Mesodermal cell (in vitro differentiated cells): ENCODE measurements around the gene SREBF1.

Experiments
- H3K27ac ChIP-seq: 2 replicates; pipeline ENCODE4 v1.7.0; 2013; ENCODE audit warnings: mild to moderate bottlenecking, low read depth, low read length, moderate library complexity; ENCODE audit not compliant: severe bottlenecking
- H3K36me3 ChIP-seq: 2 replicates; pipeline ENCODE4 v1.7.1; 2013; ENCODE audit warnings: mild to moderate bottlenecking, low read length, moderate library complexity; ENCODE audit not compliant: control insufficient read depth, insufficient read depth
- H3K4me1 ChIP-seq: one replicate; pipeline ENCODE4 v1.7.1; 2013; ENCODE audit warnings: mild to moderate bottlenecking, low read length; ENCODE audit not compliant: insufficient read depth, control insufficient read depth, poor library complexity, severe bottlenecking
- H3K4me3 ChIP-seq: 2 replicates; pipeline ENCODE4 v1.7.0; 2013; ENCODE audit warnings: low read length, control low read depth, mild to moderate bottlenecking; ENCODE audit not compliant: insufficient read depth, poor library complexity, severe bottlenecking; ENCODE audit errors: extremely low read depth
- H3K9me3 ChIP-seq: 2 replicates; pipeline ENCODE4 v1.7.1; 2013; ENCODE audit warnings: mild to moderate bottlenecking, low read length, moderate library complexity; ENCODE audit not compliant: control insufficient read depth
- WGBS, 2 experiments: methylation state at CpG; one replicate each; pipeline ENCODE4 v1.1.5; 2013; ENCODE audit warnings: missing lambda C conversion rate in 2 of 2; ENCODE audit not compliant: insufficient coverage in 2 of 2; 5-methylcytosine and 5-hydroxymethylcytosine counted together

SREBF1 gene

GRCh38 chr17:17790637-17791464 lies 45.9 kb downstream of the SREBF1 start:
- H3K4me3 ChIP-seq, result no peak overlapping the region
- 90 to 91% methylated on average over 21 to 24 of the region's 26 CpGs for WGBS, 2 experiments
- H3K36me3 ChIP-seq, result peaks cover 26% of the 10 kb centered on the region
- H3K27ac ChIP-seq, result no peak overlapping the region
- H3K9me3 ChIP-seq, result no peaks in the 10 kb centered on the region
- H3K4me1 ChIP-seq, result peaks cover 28% of the 10 kb centered on the region

GRCh38 chr17:17789828-17790636 lies 46.8 kb downstream of the SREBF1 start:
- Histone ChIP-seq H3K4me3 (no peak overlapping the region), H3K4me1 (peaks cover 36% of the 10 kb centered on the region), H3K9me3 (no peaks in the 10 kb centered on the region), H3K27ac (no peak overlapping the region), H3K36me3 (peaks cover 19% of the 10 kb centered on the region)
- 87 to 89% methylated on average over 8 of the region's 12 CpGs for WGBS, 2 experiments

GRCh38 chr17:17789410-17789809 lies 47.4 kb downstream of the SREBF1 start:
- H3K9me3 ChIP-seq, result no peaks in the 10 kb centered on the region
- no peak overlapping the region for H3K27ac ChIP-seq
- no peak overlapping the region for H3K4me3 ChIP-seq
- H3K36me3 ChIP-seq, result peaks cover 14% of the 10 kb centered on the region
- 91% methylated on average over 5 to 6 of the region's 6 CpGs for WGBS, 2 experiments
- peaks cover 42% of the 10 kb centered on the region for H3K4me1 ChIP-seq

GRCh38 chr17:17788967-17789366 lies 47.8 kb downstream of the SREBF1 start:
- H3K27ac ChIP-seq, result no peak overlapping the region
- peaks cover 9% of the 10 kb centered on the region for H3K36me3 ChIP-seq
- H3K9me3 ChIP-seq, result no peaks in the 10 kb centered on the region
- 94 to 96% methylated on average over 6 to 8 of the region's 8 CpGs for WGBS, 2 experiments
- peaks cover 47% of the 10 kb centered on the region for H3K4me1 ChIP-seq
- no peak overlapping the region for H3K4me3 ChIP-seq

- Histone ChIP-seq H3K4me1 (peaks cover 42% of the 10 kb centered on the region), H3K9me3 (no peaks in the 10 kb centered on the region), H3K27ac (no peak overlapping the region), H3K36me3 (no peaks in the 10 kb centered on the region), H3K4me3 (no peak overlapping the region)
- 81 to 86% methylated on average over 3 to 4 of the region's 7 CpGs for WGBS, 2 experiments
These were observed 49.2 kb downstream of the SREBF1 start for GRCh38 chr17:17787568-17787967.

- 53 to 63% methylated on average over 1 of the region's 2 CpGs for WGBS, 2 experiments
- peaks cover 39% of the 10 kb centered on the region for H3K4me1 ChIP-seq
- no peaks in the 10 kb centered on the region for H3K9me3 ChIP-seq
These were observed 49.8 kb downstream of the SREBF1 start for GRCh38 chr17:17786998-17787397.

GRCh38 chr17:17785407-17785806 lies 51.4 kb downstream of the SREBF1 start:
- WGBS, 2 experiments, result 65 to 71% methylated on average over 6 to 9 of the region's 11 CpGs
- Histone ChIP-seq H3K4me3 (no peak overlapping the region), H3K27ac (no peak overlapping the region), H3K4me1 (peaks cover 45% of the 10 kb centered on the region), H3K36me3 (no peaks in the 10 kb centered on the region), H3K9me3 (no peaks in the 10 kb centered on the region)

More at GRCh38 chr17:17786998-17787397, 49.8 kb downstream of the SREBF1 start:
- no peak overlapping the region for H3K27ac ChIP-seq
- H3K36me3 ChIP-seq, result no peaks in the 10 kb centered on the region
- no peak overlapping the region for H3K4me3 ChIP-seq

GRCh38 chr17:17784657-17785267 lies 52.0 kb downstream of the SREBF1 start:
- Histone ChIP-seq H3K4me3 (no peak overlapping the region), H3K4me1 (peaks cover 48% of the 10 kb centered on the region), H3K27ac (no peak overlapping the region), H3K36me3 (no peaks in the 10 kb centered on the region), H3K9me3 (no peaks in the 10 kb centered on the region)
- WGBS, 2 experiments, result 71 to 76% methylated on average over 7 of the region's 7 CpGs

GRCh38 chr17:17783825-17784656 lies 52.7 kb downstream of the SREBF1 start:
- WGBS, 2 experiments, result 7 to 9% methylated on average over 31 to 36 of the region's 37 CpGs
- Histone ChIP-seq H3K4me1 (peaks cover 54% of the 10 kb centered on the region), H3K27ac (peak overlapping the region; percentile 41), H3K9me3 (no peaks in the 10 kb centered on the region), H3K4me3 (peak overlapping the region; percentile 48), H3K36me3 (no peaks in the 10 kb centered on the region)
